Measurements from ENCODE around the gene UBR4.

Gene UBR4

GRCh38 chr1:19088717-19089442, 121.2 kb downstream of the UBR4 start:
- ChIA-PET POLR2A (no interaction called here), CTCF (interaction anchor here (1.5 to 3.1 kb wide), 2 partner anchors 176 to 182 kb away, joined by 5 to 10 read pairs; no protein-coding TSS in a partner anchor)

GRCh38 chr1:19087737-19088594, 122.1 kb downstream of the UBR4 start:
- DNase-seq (ENCODE audit: extremely low spot score): no peak
- ChIA-PET POLR2A (no interaction called here), CTCF (interaction anchor here (1.3 to 3.1 kb wide), 3 partner anchors 175 to 183 kb away, joined by 3 to 10 read pairs (median 5); no protein-coding TSS in a partner anchor)

More at GRCh38 chr1:19088717-19089442, 121.2 kb downstream of the UBR4 start:
- TF ChIP-seq CTBP1 (IDR thresholded peaks at IDR 0.05; ENCODE audit: borderline replicate concordance) (no peak), LEF1 (IDR thresholded peaks at IDR 0.05; ENCODE audit: borderline replicate concordance) (no peak), ZNF384 (IDR thresholded peaks at IDR 0.05) (no peak), PKNOX1 (IDR thresholded peaks at IDR 0.05) (no peak), TARDBP (IDR thresholded peaks at IDR 0.05) (no peak), HDGF (IDR thresholded peaks at IDR 0.05; ENCODE audit: borderline replicate concordance) (no peak), FOXK2 (IDR thresholded peaks at IDR 0.05) (no peak), ARNT (IDR thresholded peaks at IDR 0.05) (no peak), SUZ12 (IDR thresholded peaks at IDR 0.05) (no peak), ELF4 (IDR thresholded peaks at IDR 0.05) (no peak), SP1 (IDR thresholded peaks at IDR 0.05) (no peak), L3MBTL2 (conservative IDR thresholded peaks at IDR 0.05) (no peak), NFRKB (IDR thresholded peaks at IDR 0.05) (no peak), BHLHE40 (IDR thresholded peaks at IDR 0.05; ENCODE audit: borderline replicate concordance) (no peak), FOXM1 (IDR thresholded peaks at IDR 0.05; ENCODE audit: borderline replicate concordance) (no peak), FOXA1 (IDR thresholded peaks at IDR 0.05) (no peak)
- no peak for DNase-seq (ENCODE audit: extremely low spot score)

GRCh38 chr1:19087017-19087736, 122.9 kb downstream of the UBR4 start:
- ChIA-PET CTCF (interaction anchor here (1.3 to 3.1 kb wide), 2 partner anchors 174 to 183 kb away, joined by 3 to 10 read pairs; no protein-coding TSS in a partner anchor), POLR2A (no interaction called here)
- TF ChIP-seq ZNF384 (IDR thresholded peaks at IDR 0.05): no peak
- no peak for TF ChIP-seq ELF4 (IDR thresholded peaks at IDR 0.05)
- TF ChIP-seq SP1 (IDR thresholded peaks at IDR 0.05): no peak
- TF ChIP-seq CTBP1 (IDR thresholded peaks at IDR 0.05; ENCODE audit: borderline replicate concordance): no peak
- no peak for TF ChIP-seq FOXM1 (IDR thresholded peaks at IDR 0.05; ENCODE audit: borderline replicate concordance)
- TF ChIP-seq SUZ12 (IDR thresholded peaks at IDR 0.05): no peak
- DNase-seq (ENCODE audit: extremely low spot score): no peak

More at GRCh38 chr1:19087737-19088594, 122.1 kb downstream of the UBR4 start:
- TF ChIP-seq FOXM1 (IDR thresholded peaks at IDR 0.05; ENCODE audit: borderline replicate concordance) (no peak), L3MBTL2 (conservative IDR thresholded peaks at IDR 0.05) (no peak), SP1 (IDR thresholded peaks at IDR 0.05) (no peak), ZNF384 (IDR thresholded peaks at IDR 0.05) (no peak), ELF4 (IDR thresholded peaks at IDR 0.05) (no peak)

GRCh38 chr1:19086176-19086875, 123.7 kb downstream of the UBR4 start:
- no peak for TF ChIP-seq FOXK2 (IDR thresholded peaks at IDR 0.05)
- no peak for TF ChIP-seq HDGF (IDR thresholded peaks at IDR 0.05; ENCODE audit: borderline replicate concordance)
- no peak for TF ChIP-seq FOXM1 (IDR thresholded peaks at IDR 0.05; ENCODE audit: borderline replicate concordance)
- TF ChIP-seq ZNF384 (IDR thresholded peaks at IDR 0.05): no peak
- TF ChIP-seq PKNOX1 (IDR thresholded peaks at IDR 0.05): no peak
- no peak for TF ChIP-seq ELF4 (IDR thresholded peaks at IDR 0.05)
- TF ChIP-seq LEF1 (IDR thresholded peaks at IDR 0.05; ENCODE audit: borderline replicate concordance): no peak
- no peak for TF ChIP-seq CTBP1 (IDR thresholded peaks at IDR 0.05; ENCODE audit: borderline replicate concordance)
- no peak for TF ChIP-seq ARNT (IDR thresholded peaks at IDR 0.05)
- TF ChIP-seq BHLHE40 (IDR thresholded peaks at IDR 0.05; ENCODE audit: borderline replicate concordance): no peak
- TF ChIP-seq L3MBTL2 (conservative IDR thresholded peaks at IDR 0.05): no peak
- TF ChIP-seq FOXA1 (IDR thresholded peaks at IDR 0.05): no peak
- TF ChIP-seq NFRKB (IDR thresholded peaks at IDR 0.05): no peak
- no peak for TF ChIP-seq TARDBP (IDR thresholded peaks at IDR 0.05)
- DNase-seq (ENCODE audit: extremely low spot score): no peak
- ChIA-PET POLR2A (no interaction called here), CTCF (interaction anchor here (1.0 kb wide), 1 partner anchor 173 kb away, joined by 4 read pairs; no protein-coding TSS in a partner anchor)

GRCh38 chr1:19084206-19084738, 125.8 kb downstream of the UBR4 start:
- DNase-seq (ENCODE audit: extremely low spot score): no peak
- ChIA-PET CTCF (no interaction called here), POLR2A (no interaction called here)
- TF ChIP-seq HDGF (IDR thresholded peaks at IDR 0.05; ENCODE audit: borderline replicate concordance) (no peak), FOXM1 (IDR thresholded peaks at IDR 0.05; ENCODE audit: borderline replicate concordance) (no peak), ELF4 (IDR thresholded peaks at IDR 0.05) (no peak), LEF1 (IDR thresholded peaks at IDR 0.05; ENCODE audit: borderline replicate concordance) (no peak), SP1 (IDR thresholded peaks at IDR 0.05) (no peak), NFRKB (IDR thresholded peaks at IDR 0.05) (no peak)
